Keratinocyte (primary cell): ENCODE data around the gene CEP85L.

ENCODE experiments used
- CTCF ChIP-seq, 3 experiments: IDR thresholded peaks in 1 of 3; conservative IDR thresholded peaks in 1 of 3; optimal IDR thresholded peaks in 1 of 3; 2 replicates in 2 of 3; 3 replicates in 1 of 3; pipeline versions ENCODE3 to v1.5.1; 2011; ENCODE audit warnings: low read length in 3 of 3, mild to moderate bottlenecking in 3 of 3, moderate library complexity in 2 of 3, control low read depth in 1 of 3, inconsistent platforms in 1 of 3; ENCODE audit not compliant: insufficient read depth in 2 of 3; ENCODE audit errors: extremely low read depth in 1 of 3
- EZH2 ChIP-seq: IDR thresholded peaks from one replicate; pipeline ENCODE4 v1.6.1; 2012; ENCODE audit warnings: inconsistent platforms, mild to moderate bottlenecking, low read length, moderate library complexity

- TF ChIP-seq CTCF (optimal IDR thresholded peaks at IDR 0.05 in 1 of 3, IDR thresholded peaks at IDR 0.05 in 1 of 3, conservative IDR thresholded peaks at IDR 0.05 in 1 of 3; ENCODE audit: extremely low read depth in 1 of 3, insufficient read depth in 2 of 3, low read length in 3 of 3) = no peak
- TF ChIP-seq EZH2 = no peak
Measured at GRCh38 chr6:118554698-118555097, 96.7 kb downstream of the CEP85L start.
